ENCODE data around the gene ZNF512B.
A peak's percentile ranks its signal among the peaks of the same experiment; 100 is the strongest.
"Not testable (repeated sequence)": the region's sequence is repeated elsewhere in the genome, so short reads cannot be mapped to it uniquely, and the experiment has no call there.

Gene ZNF512B

DNA sequence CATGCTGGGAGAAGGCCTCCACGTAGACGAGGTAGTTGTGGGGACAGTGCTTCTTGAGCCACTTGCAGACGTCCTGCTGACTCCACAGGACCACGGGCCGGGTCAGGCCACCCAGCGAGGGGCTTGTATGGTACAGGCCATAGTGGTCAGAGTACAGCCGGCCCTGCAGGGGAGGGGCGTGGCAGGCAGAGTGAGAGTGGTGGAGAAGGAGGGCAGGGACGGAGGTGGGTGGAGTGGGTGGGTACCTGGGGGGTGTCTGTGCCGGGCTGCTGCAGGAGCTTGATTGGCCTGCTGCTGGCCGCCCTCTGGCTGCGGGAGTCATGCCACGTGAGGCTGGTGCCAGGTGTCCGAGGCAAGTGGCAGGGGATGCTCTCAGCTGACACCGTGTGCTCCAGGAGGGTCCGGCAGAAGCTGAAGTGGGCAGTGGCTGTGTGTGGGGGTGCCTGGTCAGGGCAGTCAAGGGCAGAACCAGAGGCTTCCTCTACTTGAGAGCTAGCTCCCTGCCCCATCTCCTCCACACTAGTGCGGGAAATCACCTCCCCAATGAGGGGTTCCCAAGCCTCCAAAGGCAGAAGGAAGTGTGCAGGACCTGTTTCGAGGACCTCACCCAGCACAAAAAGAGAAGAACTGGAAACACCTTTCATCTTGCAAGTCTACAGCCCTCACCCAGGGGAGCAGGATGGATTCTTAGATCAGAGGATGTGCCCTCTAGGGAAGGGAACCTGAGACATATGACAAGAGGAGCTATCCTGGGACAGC is 7.4 kb upstream of the ZNF512B start:
- DNase-seq, result no peak

DNA sequence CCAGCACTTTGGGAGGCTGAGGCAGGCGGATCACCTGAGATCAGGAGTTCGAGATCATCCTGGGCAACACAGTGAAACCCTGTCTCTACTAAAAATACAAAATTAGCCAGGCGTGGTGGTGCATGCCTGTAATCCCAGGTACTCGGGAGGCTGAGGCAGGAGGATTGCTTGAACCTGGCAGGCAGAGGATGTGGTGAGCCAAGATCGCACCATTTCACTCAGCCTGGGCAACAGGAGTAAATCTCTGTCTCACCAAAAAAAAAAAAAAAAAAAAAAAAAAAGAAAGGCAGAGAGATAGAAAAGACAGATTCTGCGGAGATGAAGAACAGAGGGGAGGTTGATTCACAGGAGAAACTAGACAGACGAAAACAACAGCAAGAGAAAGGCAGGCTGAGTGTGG is 6.8 kb upstream of the ZNF512B start:
- not testable (repeated sequence) for DNase-seq

DNA sequence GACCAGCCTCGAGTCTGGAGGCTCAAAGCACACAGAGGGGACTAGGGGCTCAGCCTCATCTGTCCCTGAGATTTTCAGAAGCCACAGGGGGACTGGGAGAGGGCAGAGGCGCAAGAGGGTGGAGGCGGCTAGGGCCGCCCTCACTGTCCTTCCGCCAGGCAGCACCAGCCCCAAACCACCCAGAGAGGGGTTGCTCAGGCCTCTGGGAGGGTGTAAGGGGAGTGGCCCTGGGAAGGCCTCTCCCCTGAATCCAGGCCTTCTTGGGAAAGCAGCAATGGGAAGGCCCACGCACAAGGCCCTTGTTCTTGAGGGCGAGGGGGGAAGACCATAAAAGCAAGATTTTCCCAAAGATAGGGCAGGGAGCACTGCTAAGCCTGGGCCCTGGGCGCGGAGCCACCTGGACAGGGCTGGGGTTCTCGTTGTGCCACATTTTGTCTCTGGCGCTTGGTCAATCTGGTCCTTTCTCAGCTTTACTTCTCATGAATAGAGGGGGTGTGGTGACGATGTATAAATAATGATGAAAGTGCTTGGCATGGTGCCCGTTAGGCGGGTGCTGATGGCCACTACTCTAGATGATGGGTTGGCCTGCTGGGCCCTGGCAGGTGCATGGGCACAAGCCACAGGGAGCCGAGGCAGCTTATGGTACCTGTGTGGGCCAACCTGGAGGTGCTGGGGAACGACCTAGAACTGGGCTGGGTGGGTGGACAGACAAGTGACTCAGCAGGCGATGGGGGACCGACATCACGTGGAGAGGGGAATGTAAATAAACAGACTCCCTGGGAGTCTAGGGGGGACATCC is 4.9 kb upstream of the ZNF512B start:
- no peak for DNase-seq

DNA sequence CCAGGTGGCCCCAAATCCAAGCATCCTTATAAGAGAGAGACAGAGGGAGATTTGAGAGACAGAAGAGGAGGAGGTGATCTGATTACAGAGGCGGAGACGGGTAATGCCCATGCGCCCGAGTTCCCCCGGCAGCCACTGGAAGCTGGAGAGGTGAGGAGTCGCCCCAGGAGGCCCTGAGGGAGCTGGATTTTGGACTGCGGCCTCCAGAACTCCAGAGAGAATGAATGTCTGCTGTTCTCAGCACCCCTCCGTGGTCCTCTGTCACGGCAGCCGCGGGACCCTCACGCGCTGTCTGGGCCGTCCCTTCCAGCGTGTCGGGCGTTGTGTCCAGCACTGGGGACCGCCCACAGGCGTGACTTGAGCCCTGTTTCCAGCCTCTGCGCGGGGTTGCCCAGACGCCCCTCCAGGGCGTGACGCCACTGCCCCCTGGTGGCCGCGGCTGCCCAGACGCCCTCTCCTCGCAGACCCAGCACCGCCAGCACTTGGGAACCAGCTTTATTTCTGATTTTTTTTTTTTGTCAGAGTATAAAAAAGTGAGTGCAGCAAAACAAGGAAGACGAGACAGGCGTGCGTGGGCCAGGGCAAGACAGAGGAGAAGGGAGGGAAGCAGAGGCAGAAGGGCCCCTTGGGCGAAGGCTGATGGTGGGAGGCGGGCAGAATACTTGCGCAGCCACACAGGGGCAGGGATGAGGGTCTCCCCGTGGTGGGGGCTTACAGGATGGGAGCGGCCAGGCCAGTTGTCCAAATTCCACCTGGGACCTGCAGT is 4.1 kb upstream of the ZNF512B start:
- DNase-seq, result peak; percentile 68

DNA sequence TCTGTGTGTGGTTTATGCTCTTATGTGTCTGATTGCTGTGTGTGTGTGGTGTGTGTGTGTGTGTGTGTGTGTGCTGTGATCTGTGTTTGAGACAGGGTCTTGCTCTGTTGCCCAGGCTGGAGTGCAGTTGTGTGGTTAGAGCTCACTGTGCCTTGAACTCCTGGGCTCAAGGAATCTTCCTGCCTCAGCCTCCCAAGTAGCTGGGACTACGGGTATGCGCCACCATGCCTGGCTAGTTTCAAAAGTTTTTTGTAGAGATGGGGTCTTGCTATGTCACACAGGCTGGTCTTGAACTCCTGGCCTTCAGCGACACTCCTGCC is 3.4 kb upstream of the ZNF512B start:
- DNase-seq, result no peak

DNA sequence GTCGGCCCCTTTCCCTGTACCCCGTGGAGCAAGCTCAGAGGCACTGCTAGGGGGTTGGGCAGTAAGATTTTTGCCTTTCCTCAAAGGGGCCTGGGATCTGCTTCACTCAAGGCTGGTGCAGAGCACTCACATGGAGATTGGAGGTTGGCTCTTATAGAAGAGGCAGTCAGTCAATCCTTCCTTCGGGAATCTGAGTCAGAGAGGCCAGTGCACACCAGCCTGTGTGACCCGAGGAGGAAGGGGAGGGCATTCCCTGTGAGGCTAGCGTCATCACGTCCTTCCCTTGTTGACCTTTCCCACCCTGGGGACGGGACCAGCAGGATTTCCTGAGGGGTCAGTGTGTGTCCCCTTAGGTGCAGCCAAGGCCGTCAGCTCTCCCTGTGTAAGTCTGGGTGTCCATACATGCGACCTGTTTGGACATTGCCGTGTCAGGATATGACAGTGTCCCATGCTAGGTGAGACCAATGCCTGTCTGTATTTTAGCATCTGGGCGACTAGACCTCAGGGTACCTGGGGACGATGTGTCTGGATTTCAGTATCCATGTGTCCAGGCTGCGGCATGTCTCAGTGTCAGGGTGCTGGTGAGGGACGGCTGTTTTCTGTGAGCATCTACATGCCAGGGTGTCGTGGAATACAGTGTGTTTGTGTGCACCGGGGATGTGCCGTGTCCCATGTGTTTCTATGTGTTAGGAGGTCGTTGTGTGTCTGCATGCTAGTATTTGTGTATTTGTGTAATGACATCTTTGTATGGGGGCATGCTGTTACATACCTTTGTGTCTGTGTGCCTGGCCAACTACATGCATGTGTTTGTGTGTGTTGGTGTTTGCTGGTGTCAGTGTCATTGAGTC is 2.8 kb upstream of the ZNF512B start:
- DNase-seq, result no peak

DNA sequence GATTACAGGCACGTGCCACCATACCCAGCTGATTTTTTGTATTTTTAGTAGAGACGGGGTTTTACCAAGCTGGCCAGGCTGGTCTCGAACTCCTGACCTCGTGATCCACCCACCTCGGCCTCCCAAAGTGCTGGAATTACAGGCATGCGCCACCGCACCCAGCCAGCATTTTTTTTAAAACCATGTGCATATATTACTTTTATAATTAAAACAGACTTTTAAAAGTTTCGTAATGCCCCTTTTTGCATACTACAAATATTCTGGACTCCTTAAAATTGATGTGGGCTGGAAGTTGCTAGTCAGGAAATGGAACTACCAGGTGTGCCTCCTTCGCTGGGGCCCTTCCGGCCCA is 2.2 kb upstream of the ZNF512B start:
- not testable (repeated sequence) for DNase-seq

DNA sequence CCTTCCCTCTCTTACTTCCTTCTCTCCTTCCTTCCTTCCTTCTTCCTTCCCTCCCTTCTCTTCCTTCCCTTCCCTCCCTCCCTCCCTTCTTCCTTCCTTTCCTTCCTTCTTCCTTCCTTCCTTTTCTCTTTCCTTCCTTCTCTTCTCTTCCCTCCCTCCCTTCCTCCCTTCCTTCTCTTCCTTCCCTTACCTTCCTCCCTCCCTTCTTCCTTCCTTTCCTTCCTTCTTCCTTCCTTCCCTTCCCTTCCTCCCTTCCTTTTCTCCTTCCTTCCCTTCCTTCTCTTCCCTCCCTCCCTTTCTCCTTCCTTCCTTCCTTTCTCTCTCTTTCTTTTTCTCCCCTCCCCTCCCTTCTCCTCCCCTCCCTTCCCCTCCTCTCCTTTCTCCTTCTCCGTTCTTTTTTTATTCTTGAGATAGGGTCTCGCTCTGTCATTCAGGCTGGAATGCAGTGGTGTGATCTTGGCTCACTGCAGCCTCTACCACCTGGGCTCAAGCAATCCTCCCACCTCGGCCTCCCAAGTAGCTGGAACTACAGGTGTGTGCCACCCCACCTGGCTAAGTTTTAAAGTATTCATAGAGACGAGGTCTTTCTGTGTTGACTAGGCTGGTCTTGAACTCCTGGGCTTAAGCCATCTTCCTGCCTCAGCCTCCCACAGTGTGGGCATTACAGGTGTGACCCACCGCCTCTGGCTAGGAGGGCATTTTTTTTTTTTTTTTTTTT is 1.1 kb upstream of the ZNF512B start:
- no peak for DNase-seq

DNA sequence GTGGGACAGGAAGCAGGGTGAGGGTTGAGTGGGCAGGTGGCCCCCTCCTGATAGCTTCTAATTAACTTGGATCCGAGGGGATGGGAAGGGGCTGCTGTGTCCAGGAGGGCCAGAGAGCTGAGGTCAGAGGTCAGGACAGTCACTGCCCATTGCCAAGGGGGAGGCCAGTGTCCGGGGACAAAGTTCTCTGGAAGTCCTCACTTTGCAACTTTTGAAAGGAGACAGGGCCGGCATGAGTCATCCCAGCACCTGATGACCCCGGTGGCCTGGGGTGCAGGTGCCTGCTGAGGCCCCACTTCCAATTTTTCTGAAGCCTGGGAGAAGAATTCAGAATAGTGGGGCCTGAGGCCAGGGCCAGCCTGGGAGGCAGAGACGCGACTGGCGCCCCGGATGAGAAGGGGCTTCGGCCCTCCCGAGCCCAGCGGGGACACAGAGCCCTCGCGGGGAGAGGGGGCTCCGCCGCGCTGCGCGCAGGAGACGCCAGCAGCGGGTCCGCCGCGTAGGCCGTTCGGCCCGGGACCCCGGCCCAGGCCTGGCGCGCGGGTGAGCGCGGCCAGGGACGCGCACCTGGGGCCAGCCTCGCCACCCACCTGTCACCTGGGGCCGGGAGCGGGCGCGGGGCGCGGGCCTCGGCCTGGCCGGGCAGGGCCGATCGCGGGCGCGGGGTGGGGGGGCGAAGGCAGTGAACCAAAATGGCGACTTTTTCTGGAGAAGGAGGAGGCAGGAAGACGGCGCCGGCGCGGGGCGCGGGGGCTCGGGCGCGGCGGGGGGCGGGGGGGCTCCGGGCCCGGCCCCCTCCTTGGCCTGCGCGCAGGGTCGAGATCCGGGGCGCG is 586 bp downstream of the ZNF512B start:
- DNase-seq, result no peak

DNA sequence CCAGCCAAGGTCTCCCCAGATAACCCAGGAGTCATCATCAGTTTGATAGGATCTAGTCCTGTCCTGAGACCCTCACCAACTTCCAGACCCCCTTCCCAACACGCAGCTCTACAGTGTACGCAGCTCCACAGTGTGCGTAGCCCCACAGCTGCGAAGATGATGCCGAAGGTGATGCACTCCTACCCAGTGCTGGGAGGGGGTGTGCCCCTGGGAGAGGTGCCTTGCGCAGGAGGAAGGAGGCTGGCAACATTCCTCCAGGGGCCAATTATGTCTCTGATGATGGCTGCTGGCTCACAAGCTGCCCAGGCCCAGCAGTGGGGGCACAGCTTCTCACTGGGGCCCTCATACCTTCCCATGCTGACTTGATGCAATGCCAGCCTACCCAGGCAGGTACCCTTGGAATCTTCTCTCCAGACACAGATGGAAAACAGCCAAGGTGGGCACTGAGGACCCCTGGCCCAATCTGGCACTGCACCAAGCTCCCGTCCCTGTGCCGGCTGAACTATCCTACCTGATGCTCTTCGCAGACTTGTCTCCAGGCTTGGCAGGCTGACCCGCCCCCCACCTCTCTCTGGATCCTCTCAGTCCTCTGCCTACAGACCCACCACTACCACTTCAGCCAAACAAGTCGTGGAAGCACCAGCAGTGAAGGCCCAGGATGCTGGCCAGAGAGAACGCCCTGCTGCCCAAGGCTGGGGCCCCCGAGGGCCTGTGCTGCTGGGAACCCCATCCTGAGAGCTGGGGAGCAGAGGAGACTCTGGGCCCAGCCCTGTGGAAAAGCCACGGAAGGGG is 1.4 kb downstream of the ZNF512B start:
- no peak for DNase-seq

DNA sequence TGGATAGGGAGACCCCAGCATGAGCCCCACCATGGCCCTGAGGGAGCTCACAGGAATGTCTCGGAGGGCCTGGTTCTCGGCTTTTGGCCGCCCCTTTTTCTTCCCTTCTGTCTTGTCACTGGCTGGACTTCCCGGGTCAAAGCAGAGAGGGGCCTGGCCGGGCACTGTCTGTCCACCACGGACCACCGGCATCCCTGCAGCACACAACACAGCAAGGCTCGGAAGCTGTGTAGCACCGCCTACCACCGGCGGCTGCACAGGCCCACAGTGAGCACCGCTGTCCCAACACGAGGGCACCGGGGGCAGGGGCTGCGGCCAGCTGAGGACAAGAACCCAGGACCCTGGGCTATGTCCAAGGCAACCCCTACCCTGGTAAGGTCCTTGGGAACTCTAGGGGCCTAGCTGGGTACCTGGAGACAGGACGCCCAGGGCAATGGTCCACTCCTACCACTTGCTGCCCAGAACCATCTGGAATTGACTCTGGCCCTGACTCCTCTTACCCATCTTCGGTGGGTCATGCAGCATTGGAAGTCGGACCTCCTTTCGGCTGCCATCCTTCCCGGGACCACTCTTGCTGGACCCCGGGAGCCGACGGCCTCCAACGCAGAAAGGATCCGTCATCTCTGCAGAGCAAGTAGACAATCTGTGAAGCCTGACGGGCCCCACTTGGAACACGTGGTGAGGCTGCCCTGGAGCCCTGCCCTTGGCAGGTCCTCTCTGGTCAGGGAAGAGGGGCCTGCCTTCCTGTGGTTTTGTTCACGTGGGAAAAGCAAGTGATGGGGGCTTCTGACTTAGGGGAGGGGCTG is 2.2 kb downstream of the ZNF512B start:
- no peak for DNase-seq

DNA sequence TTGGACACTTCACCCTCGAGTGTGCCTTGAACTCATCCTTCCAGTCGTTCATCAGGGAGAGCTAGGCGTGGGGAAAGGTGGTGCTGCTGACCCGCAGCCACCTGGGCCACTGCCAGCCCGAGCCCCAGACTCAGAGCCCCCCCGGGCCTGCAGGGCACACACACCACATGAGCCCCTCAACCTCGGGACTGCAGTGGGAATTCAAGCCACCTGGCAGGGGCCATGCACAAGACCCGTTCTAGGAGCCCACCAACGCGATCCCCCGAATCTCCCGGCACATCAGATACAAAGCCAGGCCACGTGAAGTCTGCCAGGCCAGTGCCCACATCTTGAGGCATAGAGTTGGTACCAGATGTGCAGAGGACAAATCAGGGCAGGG is 2.8 kb downstream of the ZNF512B start:
- no peak for DNase-seq

DNA sequence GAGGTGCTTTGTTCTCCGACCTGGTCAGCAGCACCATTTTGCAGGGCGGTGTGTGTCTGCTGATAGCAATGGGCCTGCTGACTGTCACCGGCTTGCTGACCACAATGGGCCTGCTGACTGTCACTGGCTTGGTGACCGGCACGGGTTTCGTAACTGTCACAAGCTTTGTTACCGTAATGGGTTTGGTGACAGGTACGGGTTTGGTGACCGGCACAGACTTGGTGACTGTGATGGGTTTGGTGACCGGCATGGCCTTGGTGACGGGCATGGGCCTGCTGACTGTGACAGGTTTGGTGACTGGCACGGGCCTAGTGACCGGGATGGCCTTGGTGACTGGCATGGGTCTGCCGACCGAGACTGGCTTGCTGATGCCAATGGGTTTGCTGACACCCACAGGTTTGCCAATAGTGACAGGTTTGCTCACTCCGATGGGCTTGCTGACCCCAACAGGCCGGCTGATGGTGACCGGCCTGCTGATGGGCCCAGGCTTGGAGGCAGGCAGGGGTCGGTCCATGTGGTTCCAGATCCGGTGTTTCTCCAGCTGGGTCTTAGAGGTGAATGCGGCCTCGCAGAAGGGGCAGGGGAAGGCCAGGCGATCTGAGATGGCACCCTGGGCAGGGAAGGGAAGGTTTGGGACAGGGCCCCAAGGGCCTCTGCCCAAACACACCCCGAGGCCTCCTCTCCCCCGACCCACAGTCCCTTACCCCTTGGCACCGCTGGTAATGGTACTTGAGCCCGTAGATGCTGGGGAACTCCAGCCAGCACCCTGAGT is 3.4 kb downstream of the ZNF512B start:
- no peak for DNase-seq

DNA sequence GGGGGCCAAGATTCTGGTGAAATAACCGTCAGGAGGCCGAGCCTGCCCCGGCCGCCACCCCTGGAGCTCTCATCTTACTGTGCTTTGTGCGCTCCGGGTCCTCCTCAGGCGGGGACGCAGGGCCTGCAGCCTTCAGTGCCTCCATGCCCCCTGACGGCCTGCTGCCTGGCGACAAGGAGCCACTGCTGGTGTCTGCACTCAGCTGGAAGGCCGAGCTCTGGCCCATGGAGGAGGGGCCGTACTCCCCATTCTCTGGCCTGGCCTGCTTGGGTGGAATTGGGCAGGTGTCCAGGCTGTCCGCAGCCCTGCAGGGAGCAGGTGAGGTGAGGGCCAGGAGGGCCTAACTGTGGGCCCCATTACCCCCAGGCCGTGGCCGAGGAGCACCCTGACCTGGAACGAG is 5.3 kb downstream of the ZNF512B start:
- no peak for DNase-seq

DNA sequence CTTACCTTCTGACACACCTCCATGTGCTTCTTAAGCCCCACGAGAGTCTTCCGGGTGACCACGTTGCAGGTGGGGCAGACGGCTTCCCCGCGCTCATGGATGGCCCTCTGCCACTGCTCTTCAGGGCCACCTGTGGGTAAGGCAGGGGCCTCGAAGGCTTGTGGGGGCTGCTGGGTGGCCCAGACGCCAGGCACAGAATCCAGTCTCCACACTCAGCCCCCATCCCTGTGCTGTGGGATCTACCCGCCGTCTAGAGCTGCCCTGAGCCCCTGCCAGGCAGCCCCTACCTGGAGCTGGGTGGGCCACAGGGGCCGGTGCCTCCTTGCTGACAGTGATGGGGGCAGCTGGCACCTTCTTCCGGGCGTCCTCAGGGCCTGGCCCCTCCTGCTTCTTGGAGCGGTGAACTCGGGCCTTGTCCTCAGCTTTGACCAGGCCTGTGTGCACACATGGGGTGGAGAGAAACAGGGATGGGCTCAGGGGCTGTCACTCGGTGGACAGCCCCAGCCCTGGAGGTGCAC is 5.9 kb downstream of the ZNF512B start:
- no peak for DNase-seq

DNA sequence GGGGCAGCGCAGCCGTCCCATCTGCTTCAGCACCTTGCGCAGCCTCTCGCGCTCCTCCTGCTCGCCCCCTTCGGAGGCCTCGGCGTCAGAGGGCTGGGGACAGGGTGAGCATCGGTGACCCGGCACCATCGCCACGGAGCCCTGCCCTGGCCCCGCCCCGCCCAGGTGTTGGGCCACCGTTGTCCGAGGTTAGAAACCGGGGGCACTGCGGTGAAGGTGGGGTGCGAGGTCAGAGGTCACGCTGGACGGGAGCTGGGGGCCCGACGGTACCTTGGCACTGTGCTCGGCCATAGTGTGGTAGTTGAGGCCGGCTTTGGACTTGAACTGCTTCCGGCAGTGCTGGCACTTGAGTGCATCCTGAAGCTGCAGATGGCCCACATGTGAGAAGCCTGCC is 6.4 kb downstream of the ZNF512B start:
- no peak for DNase-seq

DNA sequence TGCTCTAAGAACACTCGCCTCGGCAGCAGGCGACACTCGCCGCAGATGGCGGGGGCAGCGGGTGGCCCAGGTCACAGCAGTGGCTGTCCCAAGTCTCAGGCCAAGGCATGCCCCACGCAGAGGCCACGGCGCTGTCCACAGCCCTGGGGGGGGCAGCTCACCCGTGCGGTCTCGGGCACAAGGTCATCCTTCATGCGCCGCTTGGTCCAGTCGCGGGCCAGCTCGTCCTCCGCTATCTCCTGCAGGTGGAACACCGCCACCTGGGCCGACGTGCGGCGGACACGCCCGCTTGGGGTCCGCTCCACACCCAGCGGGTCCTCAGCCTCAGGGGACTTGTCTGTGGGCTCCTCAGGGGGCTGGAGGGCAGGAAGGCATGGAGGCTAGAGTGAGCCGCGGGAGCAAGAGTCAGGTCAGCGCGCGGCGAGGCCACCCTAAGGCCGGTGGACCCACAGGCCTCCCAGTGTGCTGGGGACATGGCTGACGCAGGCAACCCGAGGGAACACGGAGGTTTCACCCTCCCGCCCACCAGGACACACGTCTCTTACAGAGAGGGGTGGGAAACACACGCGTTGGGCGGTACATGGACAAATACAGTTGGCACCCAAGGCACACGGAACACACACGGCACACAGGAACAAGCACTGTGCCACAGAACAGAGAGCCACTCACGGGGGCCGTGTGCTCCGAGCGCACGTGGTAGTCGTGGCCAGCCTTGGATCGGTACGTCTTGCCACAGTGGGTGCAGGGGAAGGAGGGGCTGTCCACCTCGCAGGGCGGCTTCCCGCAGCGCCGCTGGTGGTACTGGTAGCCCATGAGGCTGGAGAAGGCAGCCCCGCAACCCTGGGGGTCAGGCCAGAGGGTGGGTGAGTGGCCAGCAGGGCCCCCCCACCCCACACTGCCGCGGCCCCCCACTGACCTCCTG is 7.0 kb downstream of the ZNF512B start:
- no peak for DNase-seq

All from effector CD8-positive, alpha-beta T cell (primary cell).